ENCODE data around the gene ATF6B. TPM values are rescaled to one million over a fixed set of nuclear protein-coding genes. Genes with fewer than 3 reads are reported as not detected.
A peak's percentile ranks its signal among the peaks of the same experiment; 100 is the strongest.

The ATF6B gene
- total RNA-seq, 3 donors from 2014 or later = 37.0 to 44.8 (median 43.6) TPM

DNA sequence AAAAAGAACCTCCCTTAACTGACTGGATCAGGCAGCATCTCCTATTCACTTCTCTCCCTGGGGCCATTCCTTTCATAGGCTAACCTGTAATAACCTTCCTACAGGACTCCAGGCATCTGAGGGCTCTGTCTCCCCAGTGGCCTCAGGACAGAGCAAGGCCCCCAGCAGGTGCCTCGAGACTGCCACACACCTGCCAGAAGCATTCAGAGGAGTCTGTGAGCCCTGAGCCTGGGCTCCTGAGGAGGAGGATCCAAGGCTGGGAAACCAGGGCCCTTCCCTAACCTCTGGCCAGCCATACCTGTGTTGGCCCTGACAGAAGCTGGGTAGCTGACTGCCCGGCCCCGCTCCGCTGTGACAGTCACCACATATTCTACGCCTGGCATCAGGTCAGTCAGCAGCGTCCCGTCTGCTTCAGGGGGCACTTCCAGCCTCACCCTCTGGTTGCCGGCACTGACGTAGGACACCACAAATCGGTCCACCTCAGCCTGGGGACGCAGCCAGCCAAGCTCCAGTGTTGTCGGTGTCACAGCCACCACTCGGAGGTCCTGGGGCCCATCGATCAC, 39.5 kb downstream of the ATF6B start:
- no peak for DNase-seq (ENCODE audit: low spot score in 2 of 2)
- Histone ChIP-seq H3K27ac (peak overlapping the region; percentile 67 to 94), H3K4me3 (no peak overlapping the region), H3K27me3 (no peaks in the 10 kb centered on the region), H3K9me3 (no peaks in the 10 kb centered on the region), H3K36me3 (no peaks in the 10 kb centered on the region), H3K4me1 (no peaks in the 10 kb centered on the region)
- intact Hi-C loops (cut with DNase I; ENCODE audit: low total_unique reads) = no loop called here
- no peak for TF ChIP-seq POLR2AphosphoS5 (IDR thresholded peaks at IDR 0.05)
- TF ChIP-seq, protein P1, sequence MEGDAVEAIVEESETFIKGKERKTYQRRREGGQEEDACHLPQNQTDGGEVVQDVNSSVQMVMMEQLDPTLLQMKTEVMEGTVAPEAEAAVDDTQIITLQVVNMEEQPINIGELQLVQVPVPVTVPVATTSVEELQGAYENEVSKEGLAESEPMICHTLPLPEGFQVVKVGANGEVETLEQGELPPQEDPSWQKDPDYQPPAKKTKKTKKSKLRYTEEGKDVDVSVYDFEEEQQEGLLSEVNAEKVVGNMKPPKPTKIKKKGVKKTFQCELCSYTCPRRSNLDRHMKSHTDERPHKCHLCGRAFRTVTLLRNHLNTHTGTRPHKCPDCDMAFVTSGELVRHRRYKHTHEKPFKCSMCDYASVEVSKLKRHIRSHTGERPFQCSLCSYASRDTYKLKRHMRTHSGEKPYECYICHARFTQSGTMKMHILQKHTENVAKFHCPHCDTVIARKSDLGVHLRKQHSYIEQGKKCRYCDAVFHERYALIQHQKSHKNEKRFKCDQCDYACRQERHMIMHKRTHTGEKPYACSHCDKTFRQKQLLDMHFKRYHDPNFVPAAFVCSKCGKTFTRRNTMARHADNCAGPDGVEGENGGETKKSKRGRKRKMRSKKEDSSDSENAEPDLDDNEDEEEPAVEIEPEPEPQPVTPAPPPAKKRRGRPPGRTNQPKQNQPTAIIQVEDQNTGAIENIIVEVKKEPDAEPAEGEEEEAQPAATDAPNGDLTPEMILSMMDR (IDR thresholded peaks at IDR 0.05) = no peak
- TF ChIP-seq POLR2A (IDR thresholded peaks at IDR 0.05) = no peak

DNA sequence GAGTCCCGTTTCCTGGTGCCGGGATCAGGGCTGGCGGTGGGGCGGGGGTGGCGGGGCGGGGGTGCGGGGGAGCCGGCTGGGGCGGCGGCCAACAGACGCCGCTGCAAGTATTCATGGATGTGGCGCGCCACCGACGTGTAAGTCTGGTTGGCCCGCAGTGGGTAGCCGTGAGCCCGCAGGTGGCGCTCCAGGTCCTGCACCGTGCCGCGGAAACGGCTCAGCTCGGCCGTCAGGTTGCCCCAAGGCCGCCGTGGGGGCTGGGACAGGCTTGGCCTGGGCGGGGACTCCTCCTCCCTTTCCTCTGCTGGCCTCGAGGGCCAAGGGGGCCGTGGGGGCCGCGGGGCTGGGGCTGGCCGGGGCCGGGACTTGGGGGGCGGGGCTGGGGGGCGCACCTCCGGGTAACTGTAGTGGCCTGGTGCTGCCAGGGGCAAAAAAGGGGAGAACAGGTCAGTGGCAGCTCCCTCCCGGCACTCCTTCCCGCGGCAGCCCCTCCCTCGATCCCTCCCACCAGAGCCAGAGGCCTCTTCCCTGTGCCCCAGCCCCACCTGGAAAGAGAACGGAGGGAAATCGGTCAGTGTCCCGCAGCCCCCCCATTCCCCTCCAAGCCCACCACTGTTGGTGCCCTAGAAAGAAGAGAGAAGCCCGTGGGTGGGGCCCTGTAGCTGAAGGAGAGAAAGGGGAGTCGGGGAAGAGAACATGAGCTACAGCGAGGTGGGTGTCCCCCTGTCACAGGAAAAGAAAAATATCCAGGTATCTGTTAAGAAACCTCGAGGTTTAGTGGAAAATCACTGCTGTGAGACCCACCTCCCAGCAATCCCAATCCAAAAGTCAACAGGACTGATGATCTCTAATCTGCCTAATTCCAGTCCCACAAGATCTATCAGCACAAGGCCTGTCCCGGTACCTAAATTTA, 40.2 kb downstream of the ATF6B start:
- Histone ChIP-seq H3K4me3 (peak overlapping the region; percentile 8 to 44 (median 33)), H3K9me3 (no peaks in the 10 kb centered on the region), H3K27me3 (no peaks in the 10 kb centered on the region), H3K4me1 (no peaks in the 10 kb centered on the region), H3K36me3 (no peaks in the 10 kb centered on the region), H3K27ac (peak overlapping the region; percentile 67 to 94)
- DNase-seq (ENCODE audit: low spot score in 2 of 2) = peak; percentile 56 to 83
- intact Hi-C loops (cut with DNase I; ENCODE audit: low total_unique reads) = no loop called here
- peak in 1 of 3 donors; percentile 39 for TF ChIP-seq POLR2AphosphoS5 (IDR thresholded peaks at IDR 0.05)
- TF ChIP-seq, protein P1 (IDR thresholded peaks at IDR 0.05) = peak in 1 of 3 donors; percentile 35
- no peak for TF ChIP-seq POLR2A (IDR thresholded peaks at IDR 0.05)

DNA sequence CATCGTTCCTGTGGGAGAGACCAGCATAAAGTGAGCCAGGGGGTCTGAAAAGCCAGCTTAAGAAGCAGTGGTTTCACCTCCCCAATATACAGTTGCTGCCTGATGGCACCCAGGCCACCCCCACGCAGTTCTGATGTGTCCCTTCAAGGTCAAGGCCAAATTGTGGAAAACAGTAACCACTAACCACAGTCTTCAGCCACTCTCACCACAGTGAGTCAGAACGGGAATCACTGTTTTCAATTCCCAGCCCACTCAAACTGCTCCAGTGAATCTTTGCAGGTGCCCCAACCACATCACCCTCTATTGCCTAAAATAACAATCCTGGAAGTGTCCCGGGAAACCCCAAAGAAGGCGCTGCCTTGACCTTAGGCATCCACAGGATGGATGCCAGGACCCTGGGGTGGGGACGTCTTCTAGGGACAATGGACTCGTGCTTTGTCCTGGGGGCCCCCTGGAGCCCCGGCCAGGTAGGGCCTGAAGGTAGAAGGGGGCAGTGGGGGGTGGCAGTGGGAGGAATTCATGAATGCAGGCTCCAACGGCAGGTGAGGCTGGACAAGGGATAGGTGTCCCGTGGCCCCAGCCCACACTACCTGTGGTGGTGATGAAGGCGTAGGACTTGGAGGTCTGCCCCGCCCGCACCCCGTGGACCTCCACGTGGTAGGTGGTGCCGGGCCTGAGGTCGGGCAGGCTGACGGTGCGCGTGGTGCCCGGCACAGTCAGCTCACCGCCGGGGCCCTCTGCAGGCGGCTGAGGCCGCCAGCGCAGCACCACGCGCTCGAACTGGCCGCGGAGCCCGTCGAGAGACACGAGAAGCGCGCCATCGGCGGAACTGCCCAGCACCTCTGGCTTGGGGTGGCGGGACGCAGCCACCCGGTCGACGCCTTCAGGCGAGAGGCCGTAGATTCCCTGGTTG, 41.1 kb downstream of the ATF6B start:
- H3K9me3 ChIP-seq = no peaks in the 10 kb centered on the region
- H3K27ac ChIP-seq = peak overlapping the region; percentile 67 to 94
- H3K4me1 ChIP-seq = no peaks in the 10 kb centered on the region
- TF ChIP-seq, protein P1 (IDR thresholded peaks at IDR 0.05) = no peak
- TF ChIP-seq POLR2A (IDR thresholded peaks at IDR 0.05) (peak; percentile 0), POLR2AphosphoS5 (IDR thresholded peaks at IDR 0.05) (no peak)
- intact Hi-C loops (cut with DNase I; ENCODE audit: low total_unique reads) = no loop called here
- no peaks in the 10 kb centered on the region for H3K36me3 ChIP-seq
- no peaks in the 10 kb centered on the region for H3K27me3 ChIP-seq
- peak overlapping the region in 2 of 3 donors; percentile 33 to 44 for H3K4me3 ChIP-seq
- no peak for DNase-seq (ENCODE audit: low spot score in 2 of 2)

DNA sequence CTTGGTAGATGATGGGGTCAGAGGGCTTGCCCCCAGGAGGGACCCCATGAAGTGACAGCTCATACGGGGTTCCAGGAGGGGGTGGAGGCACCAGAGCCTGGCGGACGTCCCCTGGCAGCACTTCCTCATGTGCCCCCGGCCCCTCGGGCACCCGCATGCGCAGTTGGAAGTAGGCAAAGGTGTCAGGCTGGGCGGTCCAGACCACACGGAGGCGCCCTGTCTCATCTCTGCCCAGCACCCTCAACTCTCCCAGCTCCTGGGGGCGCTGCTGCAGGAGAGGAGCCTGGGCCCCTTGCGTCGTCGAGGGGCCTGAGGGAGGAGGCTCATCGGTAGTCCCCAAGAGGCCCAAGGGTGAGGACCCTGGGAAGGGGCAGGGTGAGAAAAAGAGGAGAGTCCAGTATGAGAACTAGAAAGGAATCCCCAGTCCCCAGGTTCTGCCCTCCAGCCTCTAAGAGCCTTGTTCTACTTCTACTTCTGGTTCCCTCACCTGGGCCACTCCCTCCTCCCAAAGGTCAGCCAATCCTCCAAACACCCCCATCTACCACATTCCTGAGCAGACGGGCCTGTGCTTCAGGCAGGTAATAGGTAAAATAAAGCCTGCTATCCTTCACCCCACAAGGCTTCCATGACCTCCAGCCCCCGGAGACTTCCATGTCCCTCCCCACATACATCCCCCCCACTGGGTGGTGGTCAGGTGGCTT, 42.1 kb downstream of the ATF6B start:
- no peak for DNase-seq (ENCODE audit: low spot score in 2 of 2)
- intact Hi-C loops (cut with DNase I; ENCODE audit: low total_unique reads) = no loop called here
- H3K9me3 ChIP-seq = no peaks in the 10 kb centered on the region
- H3K27me3 ChIP-seq = no peaks in the 10 kb centered on the region
- H3K36me3 ChIP-seq = no peaks in the 10 kb centered on the region
- TF ChIP-seq POLR2A (IDR thresholded peaks at IDR 0.05) (no peak), POLR2AphosphoS5 (IDR thresholded peaks at IDR 0.05) (no peak)
- TF ChIP-seq, protein P1 (IDR thresholded peaks at IDR 0.05) = no peak
- H3K4me3 ChIP-seq = no peak overlapping the region
- no peaks in the 10 kb centered on the region for H3K4me1 ChIP-seq
- peak overlapping the region; percentile 67 to 94 for H3K27ac ChIP-seq

All from breast epithelium (tissue), 4 donors.